Ishikawa (cell line): Measurements from ENCODE around the gene COL8A2.

Experiments
- CREB1 ChIP-seq: IDR thresholded peaks from 2 replicates; pipeline ENCODE4 v1.6.1; 2012; ENCODE audit warnings: low read depth
- EGR1 ChIP-seq: IDR thresholded peaks from 2 replicates; pipeline ENCODE4 v1.6.1; 2012
- EP300 ChIP-seq: IDR thresholded peaks from 2 replicates; pipeline ENCODE4 v1.6.1; 2012; ENCODE audit warnings: borderline replicate concordance
- MAX ChIP-seq: IDR thresholded peaks from 2 replicates; pipeline ENCODE4 v1.6.1; 2012
- RAD21 ChIP-seq: IDR thresholded peaks from 2 replicates; pipeline ENCODE4 v1.6.1; 2012; ENCODE audit warnings: low read depth
- TAF1 ChIP-seq: IDR thresholded peaks from 2 replicates; pipeline ENCODE4 v1.6.1; 2012; ENCODE audit warnings: low read depth, mild to moderate bottlenecking
- TEAD4 ChIP-seq: IDR thresholded peaks from 2 replicates; pipeline ENCODE4 v1.6.1; 2012
- YY1 ChIP-seq: IDR thresholded peaks from 2 replicates; pipeline ENCODE4 v1.6.1; 2012; ENCODE audit warnings: low read depth
- ZBTB7A ChIP-seq: IDR thresholded peaks from 2 replicates; pipeline ENCODE4 v1.6.1; 2012; ENCODE audit warnings: low read depth
- TF ChIP-seq, protein P1 (sequence below): IDR thresholded peaks from 2 replicates; pipeline ENCODE4 v1.6.1; 2012; ENCODE audit warnings: low read depth, mild to moderate bottlenecking

GRCh38 chr1:36144413-36144812 is 19.4 kb upstream of the COL8A2 start:
- TF ChIP-seq CREB1 (no peak), MAX (no peak), EP300 (no peak), RAD21 (no peak), YY1 (no peak), TEAD4 (no peak), TAF1 (no peak), ZBTB7A (no peak), EGR1 (no peak)
- TF ChIP-seq, protein P1, sequence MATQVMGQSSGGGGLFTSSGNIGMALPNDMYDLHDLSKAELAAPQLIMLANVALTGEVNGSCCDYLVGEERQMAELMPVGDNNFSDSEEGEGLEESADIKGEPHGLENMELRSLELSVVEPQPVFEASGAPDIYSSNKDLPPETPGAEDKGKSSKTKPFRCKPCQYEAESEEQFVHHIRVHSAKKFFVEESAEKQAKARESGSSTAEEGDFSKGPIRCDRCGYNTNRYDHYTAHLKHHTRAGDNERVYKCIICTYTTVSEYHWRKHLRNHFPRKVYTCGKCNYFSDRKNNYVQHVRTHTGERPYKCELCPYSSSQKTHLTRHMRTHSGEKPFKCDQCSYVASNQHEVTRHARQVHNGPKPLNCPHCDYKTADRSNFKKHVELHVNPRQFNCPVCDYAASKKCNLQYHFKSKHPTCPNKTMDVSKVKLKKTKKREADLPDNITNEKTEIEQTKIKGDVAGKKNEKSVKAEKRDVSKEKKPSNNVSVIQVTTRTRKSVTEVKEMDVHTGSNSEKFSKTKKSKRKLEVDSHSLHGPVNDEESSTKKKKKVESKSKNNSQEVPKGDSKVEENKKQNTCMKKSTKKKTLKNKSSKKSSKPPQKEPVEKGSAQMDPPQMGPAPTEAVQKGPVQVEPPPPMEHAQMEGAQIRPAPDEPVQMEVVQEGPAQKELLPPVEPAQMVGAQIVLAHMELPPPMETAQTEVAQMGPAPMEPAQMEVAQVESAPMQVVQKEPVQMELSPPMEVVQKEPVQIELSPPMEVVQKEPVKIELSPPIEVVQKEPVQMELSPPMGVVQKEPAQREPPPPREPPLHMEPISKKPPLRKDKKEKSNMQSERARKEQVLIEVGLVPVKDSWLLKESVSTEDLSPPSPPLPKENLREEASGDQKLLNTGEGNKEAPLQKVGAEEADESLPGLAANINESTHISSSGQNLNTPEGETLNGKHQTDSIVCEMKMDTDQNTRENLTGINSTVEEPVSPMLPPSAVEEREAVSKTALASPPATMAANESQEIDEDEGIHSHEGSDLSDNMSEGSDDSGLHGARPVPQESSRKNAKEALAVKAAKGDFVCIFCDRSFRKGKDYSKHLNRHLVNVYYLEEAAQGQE, result no peak
